GM21786 (cell line): ENCODE measurements around the gene CPAMD8.
"Not testable (repeated sequence)": the region's sequence is repeated elsewhere in the genome, so short reads cannot be mapped to it uniquely, and the experiment has no call there.

Experiments used
- ATAC-seq: cut with Tn5 transposase; IDR thresholded peaks from one replicate; pipeline ENCODE4 v1.9.1; 2021; ENCODE audit not compliant: unreplicated experiment

Gene CPAMD8

GRCh38 chr19:16949496-16950023 is 77.0 kb downstream of the CPAMD8 start:
- ATAC-seq, result no peak

- ATAC-seq, result no peak
Observed at GRCh38 chr19:16946951-16947940, 79.4 kb downstream of the CPAMD8 start.

- ATAC-seq, result no peak
Observed at GRCh38 chr19:16945762-16946465, 80.7 kb downstream of the CPAMD8 start.

- no peak for ATAC-seq
Observed at GRCh38 chr19:16945364-16945714, 81.3 kb downstream of the CPAMD8 start.

GRCh38 chr19:16944626-16945363 is 81.8 kb downstream of the CPAMD8 start:
- no peak for ATAC-seq

GRCh38 chr19:16943942-16944625 is 82.5 kb downstream of the CPAMD8 start:
- no peak for ATAC-seq

- not testable (repeated sequence) for ATAC-seq
Observed at GRCh38 chr19:16943090-16943489, 83.5 kb downstream of the CPAMD8 start.

- no peak for ATAC-seq
Observed at GRCh38 chr19:16942583-16942982, 84.0 kb downstream of the CPAMD8 start.

- ATAC-seq, result no peak
Observed at GRCh38 chr19:16940626-16941025, 86.0 kb downstream of the CPAMD8 start.

GRCh38 chr19:16940063-16940462 is 86.5 kb downstream of the CPAMD8 start:
- ATAC-seq, result not testable (repeated sequence)

- no peak for ATAC-seq
Observed at GRCh38 chr19:16938211-16938610, 88.4 kb downstream of the CPAMD8 start.

GRCh38 chr19:16937796-16938195 is 88.8 kb downstream of the CPAMD8 start:
- not testable (repeated sequence) for ATAC-seq

- ATAC-seq, result no peak
Observed at GRCh38 chr19:16936901-16937300, 89.7 kb downstream of the CPAMD8 start.

- no peak for ATAC-seq
Observed at GRCh38 chr19:16934489-16934888, 92.1 kb downstream of the CPAMD8 start.

- no peak for ATAC-seq
Observed at GRCh38 chr19:16931306-16931705, 95.3 kb downstream of the CPAMD8 start.

- ATAC-seq, result no peak
Observed at GRCh38 chr19:16930753-16931152, 95.9 kb downstream of the CPAMD8 start.

- no peak for ATAC-seq
Observed at GRCh38 chr19:16928916-16929315, 97.7 kb downstream of the CPAMD8 start.

- ATAC-seq, result no peak
Observed at GRCh38 chr19:16928351-16928750, 98.3 kb downstream of the CPAMD8 start.

GRCh38 chr19:16927883-16928282 is 98.7 kb downstream of the CPAMD8 start:
- no peak for ATAC-seq

GRCh38 chr19:16922949-16923348 is 103.7 kb downstream of the CPAMD8 start:
- ATAC-seq, result no peak

- no peak for ATAC-seq
Observed at GRCh38 chr19:16922592-16922934, 104.0 kb downstream of the CPAMD8 start.
